Measurements from ENCODE around the gene DSC3. TPM values are rescaled to one million over a fixed set of nuclear protein-coding genes. Genes with fewer than 3 reads are reported as not detected.

Gene DSC3
- total RNA-seq, 2 donors from 2014 or later = 0.27 to 0.37 TPM

GRCh38 chr18:31061945-31062344 lies 19.4 kb upstream of the DSC3 start:
- no peak for DNase-seq
- H3K9me3 ChIP-seq = no peaks in the 10 kb centered on the region
- H3K9ac ChIP-seq (ENCODE audit: low read depth in 2 of 2, low read length in 2 of 2) = no peak overlapping the region
- no peak for TF ChIP-seq CTCF (IDR thresholded peaks at IDR 0.05)
- H3K27ac ChIP-seq = no peak overlapping the region
- H3K4me1 ChIP-seq = no peaks in the 10 kb centered on the region
- H3K27me3 ChIP-seq = no peaks in the 10 kb centered on the region
- no peak overlapping the region for H3K4me3 ChIP-seq
- intact Hi-C loops (cut with DNase I) = loop anchor here (10.0 kb wide), 1 partner anchor 473 kb away; no protein-coding TSS in a partner anchor
- H3K36me3 ChIP-seq = no peaks in the 10 kb centered on the region

GRCh38 chr18:31058897-31059296 lies 16.4 kb upstream of the DSC3 start:
- no peak overlapping the region for H3K4me3 ChIP-seq
- intact Hi-C loops (cut with DNase I) = no loop called here
- H3K36me3 ChIP-seq = no peaks in the 10 kb centered on the region
- H3K27me3 ChIP-seq = no peaks in the 10 kb centered on the region
- no peaks in the 10 kb centered on the region for H3K4me1 ChIP-seq
- no peak for TF ChIP-seq CTCF (IDR thresholded peaks at IDR 0.05)
- DNase-seq = no peak
- H3K27ac ChIP-seq = no peak overlapping the region
- no peaks in the 10 kb centered on the region for H3K9me3 ChIP-seq
- H3K9ac ChIP-seq (ENCODE audit: low read depth in 2 of 2, low read length in 2 of 2) = no peak overlapping the region

DNA sequence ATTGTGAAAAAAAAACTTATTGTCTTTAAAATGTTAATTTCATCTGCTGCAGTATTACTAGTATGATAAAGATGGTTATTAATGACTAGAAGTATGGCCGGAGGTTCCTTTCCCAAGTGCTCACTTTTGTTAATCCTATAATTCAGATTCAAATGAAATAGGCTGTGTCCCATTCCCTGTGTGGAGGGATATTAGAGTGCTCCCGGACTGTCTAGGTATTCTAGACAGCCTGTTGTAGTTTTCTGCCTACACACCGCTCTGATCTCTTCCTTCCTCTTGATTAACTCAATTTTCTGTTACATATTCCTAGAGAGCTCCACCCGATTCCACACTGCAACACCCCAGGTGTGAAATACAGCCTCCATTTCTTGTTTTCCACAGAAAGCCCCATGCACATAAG lies 15.4 kb upstream of the DSC3 start:
- no peaks in the 10 kb centered on the region for H3K36me3 ChIP-seq
- no peak overlapping the region for H3K9ac ChIP-seq (ENCODE audit: low read depth in 2 of 2, low read length in 2 of 2)
- intact Hi-C loops (cut with DNase I) = no loop called here
- no peaks in the 10 kb centered on the region for H3K4me1 ChIP-seq
- no peak for DNase-seq
- H3K27ac ChIP-seq = no peak overlapping the region
- TF ChIP-seq CTCF (IDR thresholded peaks at IDR 0.05) = no peak
- no peak overlapping the region for H3K4me3 ChIP-seq
- no peaks in the 10 kb centered on the region for H3K27me3 ChIP-seq
- H3K9me3 ChIP-seq = no peaks in the 10 kb centered on the region

DNA sequence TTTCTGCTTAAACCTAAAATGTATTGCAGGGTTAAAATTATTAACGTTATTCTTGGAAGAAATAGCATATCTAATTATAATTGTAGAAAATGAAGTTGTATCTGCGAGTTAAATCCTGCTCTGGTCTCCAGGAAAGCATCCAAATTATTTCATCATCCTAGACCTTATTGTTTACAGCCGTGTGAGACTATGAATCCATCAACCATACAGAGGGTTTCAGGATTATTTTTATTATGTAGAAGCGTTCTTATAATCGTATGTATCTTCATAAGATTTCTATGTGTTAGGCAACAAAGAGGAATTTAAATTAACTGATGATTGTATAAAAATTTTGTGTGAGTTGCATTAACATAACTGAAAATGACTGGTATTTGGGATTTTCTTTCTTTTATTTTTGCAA lies 14.5 kb upstream of the DSC3 start:
- Histone ChIP-seq H3K9ac (ENCODE audit: low read depth in 2 of 2, low read length in 2 of 2) (no peak overlapping the region), H3K4me1 (no peaks in the 10 kb centered on the region), H3K9me3 (no peaks in the 10 kb centered on the region), H3K36me3 (no peaks in the 10 kb centered on the region), H3K4me3 (no peak overlapping the region), H3K27ac (no peak overlapping the region), H3K27me3 (no peaks in the 10 kb centered on the region)
- intact Hi-C loops (cut with DNase I) = no loop called here
- DNase-seq = no peak
- no peak for TF ChIP-seq CTCF (IDR thresholded peaks at IDR 0.05)

GRCh38 chr18:31056296-31056695 lies 13.8 kb upstream of the DSC3 start:
- intact Hi-C loops (cut with DNase I) = no loop called here
- no peaks in the 10 kb centered on the region for H3K4me1 ChIP-seq
- no peaks in the 10 kb centered on the region for H3K9me3 ChIP-seq
- TF ChIP-seq CTCF (IDR thresholded peaks at IDR 0.05) = no peak
- DNase-seq = no peak
- H3K4me3 ChIP-seq = no peak overlapping the region
- H3K27me3 ChIP-seq = no peaks in the 10 kb centered on the region
- no peak overlapping the region for H3K27ac ChIP-seq
- H3K9ac ChIP-seq (ENCODE audit: low read depth in 2 of 2, low read length in 2 of 2) = no peak overlapping the region
- no peaks in the 10 kb centered on the region for H3K36me3 ChIP-seq

- TF ChIP-seq CTCF (IDR thresholded peaks at IDR 0.05) = no peak
- Histone ChIP-seq H3K27me3 (no peaks in the 10 kb centered on the region), H3K9ac (ENCODE audit: low read depth in 2 of 2, low read length in 2 of 2) (no peak overlapping the region), H3K36me3 (no peaks in the 10 kb centered on the region), H3K4me1 (no peaks in the 10 kb centered on the region), H3K9me3 (no peaks in the 10 kb centered on the region), H3K4me3 (no peak overlapping the region), H3K27ac (no peak overlapping the region)
- DNase-seq = no peak
- intact Hi-C loops (cut with DNase I) = no loop called here
These were observed 8.1 kb upstream of the DSC3 start for GRCh38 chr18:31050635-31051034.
